MCF 10A (cell line): ENCODE data around the gene CTRB2. TPM values are rescaled to one million over a fixed set of nuclear protein-coding genes. Genes with fewer than 3 reads are reported as not detected.

Experiments used
- BruUV-seq: library from RNA; stranded (reverse); fragments of 400-500 nt; replicated peaks from 2 replicates; lab custom pipeline; 2021; lab: Mats Ljungman, UMichigan
- CTCF ChIA-PET: fragments of 300-600 bp; sonication (Branson Sonifier 250); formaldehyde crosslinking; extraction: SDS; loops from one replicate; lab custom pipeline; 2021; ENCODE audit warnings: antibody characterized with exemption, inconsistent platforms; lab: Yijun Ruan, JAX
- POLR2A ChIA-PET: fragments of 300-600, 350-650 bp; sonication (Branson Sonifier 250); formaldehyde crosslinking; extraction: SDS; loops from one replicate; lab custom pipeline; 2020; ENCODE audit warnings: antibody characterized with exemption, inconsistent platforms; lab: Yijun Ruan, JAX
- DNase-seq: peaks from one replicate; pipeline ENCODE4 v3.0.0-alpha.2; 2018; ENCODE audit not compliant: unreplicated experiment
- H3K27ac Mint-ChIP-seq: one replicate; pipeline ENCODE4 v1.8.0; 2022; ENCODE audit warnings: mild to moderate bottlenecking, low read depth, mixed read lengths; ENCODE audit not compliant: unreplicated experiment
- H3K27me3 Mint-ChIP-seq: one replicate; pipeline ENCODE4 v1.8.0; 2022; ENCODE audit warnings: mixed read lengths; ENCODE audit not compliant: insufficient read depth, unreplicated experiment
- H3K36me3 Mint-ChIP-seq: one replicate; pipeline ENCODE4 v1.8.0; 2022; ENCODE audit warnings: mild to moderate bottlenecking, moderate library complexity, mixed read lengths; ENCODE audit not compliant: insufficient read depth, unreplicated experiment
- H3K4me1 Mint-ChIP-seq: one replicate; pipeline ENCODE4 v1.8.0; 2022; ENCODE audit warnings: mixed read lengths; ENCODE audit not compliant: insufficient read depth, unreplicated experiment
- H3K4me3 Mint-ChIP-seq: one replicate; pipeline ENCODE4 v1.8.0; 2022; ENCODE audit warnings: mild to moderate bottlenecking, moderate library complexity, mixed read lengths; ENCODE audit not compliant: unreplicated experiment
- H3K9me3 Mint-ChIP-seq: one replicate; pipeline ENCODE4 v1.8.0; 2022; ENCODE audit warnings: mixed read lengths; ENCODE audit not compliant: unreplicated experiment
- CTCF ChIP-seq: fragments of 200-600 bp; IDR thresholded peaks from one replicate; pipeline ENCODE4 v1.8.0; 2022; ENCODE audit warnings: antibody characterized with exemption, mild to moderate bottlenecking; ENCODE audit not compliant: unreplicated experiment
- intact Hi-C: fragments of 100-400 bp; cut with micrococcal nuclease; formaldehyde crosslinking; loops from 2 replicates; pipeline ENCODE4 v1.14.1; 2022
- total RNA-seq: library from RNA; stranded (reverse); gene quantifications from 2 replicates; pipeline ENCODE4 v1.2.3, GENCODE V29; 2022

The CTRB2 gene
- total RNA-seq, 1 experiment from 2014 or later = not detected

GRCh38 chr16:75195811-75196790 lies 10.9 kb downstream of the CTRB2 start:
- CTCF ChIA-PET = interaction anchor here (0.5 to 6.2 kb wide), 4 partner anchors 38 to 319 kb away, joined by 3 to 117 read pairs (median 8); no protein-coding TSS in a partner anchor
- no peak for DNase-seq
- H3K4me1 Mint-ChIP-seq = peaks cover 8% of the 10 kb centered on the region
- no peak overlapping the region for H3K27ac Mint-ChIP-seq
- H3K27me3 Mint-ChIP-seq = peaks cover 23% of the 10 kb centered on the region
- no peaks in the 10 kb centered on the region for H3K36me3 Mint-ChIP-seq
- POLR2A ChIA-PET = no interaction called here
- no TSS peak for BruUV-seq
- no peak for TF ChIP-seq CTCF
- no peak overlapping the region for H3K4me3 Mint-ChIP-seq
- no peaks in the 10 kb centered on the region for H3K9me3 Mint-ChIP-seq
- intact Hi-C loops = no loop called here

DNA sequence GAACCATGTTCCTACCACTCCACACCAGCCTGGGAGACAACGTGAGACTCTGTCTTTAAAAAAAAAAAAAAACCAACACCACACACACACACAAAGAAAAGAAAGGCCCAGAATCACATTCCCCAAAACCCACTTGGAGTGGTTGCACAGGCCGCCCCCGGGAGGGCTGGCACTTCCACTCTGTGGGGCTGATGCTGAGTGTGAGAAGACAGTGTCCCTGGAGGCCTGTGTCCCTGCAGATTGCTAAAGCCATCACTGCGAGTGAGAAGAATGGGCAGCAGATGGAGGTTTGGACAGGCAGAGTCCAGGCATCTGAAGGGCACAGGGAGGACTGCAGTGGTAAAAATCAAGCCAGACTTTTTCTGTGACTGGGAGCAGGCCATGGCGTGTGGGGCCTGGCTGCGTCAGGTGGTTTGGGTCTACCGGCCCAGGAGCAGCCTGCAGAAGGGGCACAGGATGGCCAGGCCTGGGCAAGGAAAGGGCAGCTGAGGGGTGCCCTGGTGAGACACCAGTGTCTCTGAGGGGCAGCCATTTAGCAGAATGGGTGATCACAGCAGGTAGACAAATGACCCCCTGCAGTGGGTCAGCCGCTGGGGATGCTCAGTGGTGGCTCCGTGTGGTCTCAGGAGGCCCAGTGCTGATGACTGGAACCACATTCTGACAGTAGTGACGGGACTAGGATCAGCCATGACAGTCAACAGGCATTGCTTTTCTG lies 13.1 kb downstream of the CTRB2 start:
- intact Hi-C loops = no loop called here
- Mint-ChIP-seq H3K4me3 (no peak overlapping the region), H3K27me3 (peaks cover 23% of the 10 kb centered on the region), H3K9me3 (no peaks in the 10 kb centered on the region), H3K36me3 (no peaks in the 10 kb centered on the region), H3K4me1 (peaks cover 8% of the 10 kb centered on the region), H3K27ac (no peak overlapping the region)
- TF ChIP-seq CTCF = no peak
- no TSS peak for BruUV-seq
- CTCF ChIA-PET = interaction anchor here (0.8 kb wide), 1 partner anchor 13 kb away, joined by 3 read pairs; the partner anchor contains the start of gene CTRB2
- DNase-seq = no peak
- POLR2A ChIA-PET = no interaction called here

DNA sequence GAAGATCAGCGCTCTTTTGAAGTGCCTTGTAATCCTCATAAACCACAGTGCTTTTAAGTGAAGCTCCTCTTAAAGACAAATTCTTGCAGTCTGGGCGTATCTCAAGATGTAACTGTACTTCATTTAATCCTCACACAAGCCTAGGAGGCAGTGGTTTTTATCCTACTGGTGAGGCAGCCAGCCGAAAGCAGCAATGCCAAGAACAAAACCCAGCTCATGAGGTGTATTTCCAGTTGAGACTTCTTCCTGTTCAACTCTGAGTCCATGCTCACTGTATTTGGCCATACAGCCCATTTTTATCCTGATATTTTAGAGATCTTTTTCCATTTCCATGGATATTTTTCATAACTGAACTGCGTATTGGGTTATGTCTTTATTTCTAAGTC lies 13.7 kb downstream of the CTRB2 start:
- BruUV-seq = no TSS peak
- Mint-ChIP-seq H3K27ac (no peak overlapping the region), H3K36me3 (no peaks in the 10 kb centered on the region), H3K9me3 (no peaks in the 10 kb centered on the region), H3K27me3 (peaks cover 23% of the 10 kb centered on the region), H3K4me1 (peaks cover 8% of the 10 kb centered on the region), H3K4me3 (no peak overlapping the region)
- POLR2A ChIA-PET = no interaction called here
- no peak for DNase-seq
- TF ChIP-seq CTCF = no peak
- intact Hi-C loops = no loop called here
- CTCF ChIA-PET = interaction anchor here (0.8 kb wide), 1 partner anchor 14 kb away, joined by 3 read pairs; the partner anchor contains the start of gene CTRB2
